Measurements from ENCODE around the gene RAB10.

GRCh38 chr2:26165403-26165802 lies 131.5 kb downstream of the RAB10 start:
- TF ChIP-seq CTCF (IDR thresholded peaks at IDR 0.05) (no peak), EZH2phosphoT487 (IDR thresholded peaks at IDR 0.05) (no peak), EZH2 (IDR thresholded peaks at IDR 0.05) (no peak)
